Kidney epithelial cell (primary cell): ENCODE data around the gene PCLO. TPM values are rescaled to one million over a fixed set of nuclear protein-coding genes. Genes with fewer than 3 reads are reported as not detected.
A peak's percentile ranks its signal among the peaks of the same experiment; 100 is the strongest.
"Not testable (repeated sequence)": the region's sequence is repeated elsewhere in the genome, so short reads cannot be mapped to it uniquely, and the experiment has no call there.

Source experiments
- DNase-seq: peaks from one replicate; pipeline ENCODE4 v3.0.0-alpha.2; 2010; ENCODE audit warnings: low read depth
- H3K27me3 ChIP-seq: 2 replicates; pipeline ENCODE4 v1.6.0; 2011; ENCODE audit warnings: low read length; ENCODE audit not compliant: control insufficient read depth, insufficient read depth
- H3K36me3 ChIP-seq: 2 replicates; pipeline ENCODE4 v1.5.1; 2011; ENCODE audit warnings: low read length; ENCODE audit not compliant: control insufficient read depth, insufficient read depth
- H3K4me3 ChIP-seq: 2 replicates; pipeline ENCODE4 v1.5.1; 2011; ENCODE audit warnings: low read depth, mild to moderate bottlenecking, control low read depth, low read length
- total RNA-seq: library from RNA; depleted of rRNA; stranded (reverse); fragments of >200 nt; gene quantifications from 2 replicates; pipeline ENCODE4 v1.2.3, GENCODE V29; 2015
- TF ChIP-seq, protein P1 (sequence below): IDR thresholded peaks from 2 replicates; pipeline ENCODE4 v1.5.1; 2011; ENCODE audit warnings: mild to moderate bottlenecking, moderate library complexity, low read length, control low read depth, inconsistent platforms; ENCODE audit not compliant: insufficient read depth, poor library complexity, severe bottlenecking

The PCLO gene
- total RNA-seq, 1 donor from 2014 or later = 4.7 TPM

DNA sequence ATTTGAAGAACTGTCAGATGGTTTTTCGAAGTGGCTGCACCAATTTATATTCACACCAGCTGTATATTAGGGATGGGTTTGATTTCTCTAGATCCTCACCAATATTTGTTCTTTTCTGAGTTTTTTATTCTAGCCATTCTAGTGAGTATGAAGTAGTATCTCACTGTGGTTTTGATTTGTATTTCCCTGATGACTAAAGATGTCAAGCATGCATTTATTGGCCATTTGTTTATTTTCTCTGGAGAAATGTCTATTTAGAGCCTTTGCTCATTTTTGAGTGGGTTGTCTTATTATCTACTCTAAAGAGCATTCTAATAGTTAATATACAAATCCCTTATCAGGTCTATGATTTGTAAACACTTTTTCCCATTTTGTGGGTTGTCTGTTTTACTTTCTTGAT is 123.9 kb downstream of the PCLO start:
- no peak overlapping the region for H3K4me3 ChIP-seq
- H3K27me3 ChIP-seq = no peaks in the 10 kb centered on the region
- no peak for DNase-seq
- H3K36me3 ChIP-seq = no peaks in the 10 kb centered on the region
- TF ChIP-seq, protein P1, sequence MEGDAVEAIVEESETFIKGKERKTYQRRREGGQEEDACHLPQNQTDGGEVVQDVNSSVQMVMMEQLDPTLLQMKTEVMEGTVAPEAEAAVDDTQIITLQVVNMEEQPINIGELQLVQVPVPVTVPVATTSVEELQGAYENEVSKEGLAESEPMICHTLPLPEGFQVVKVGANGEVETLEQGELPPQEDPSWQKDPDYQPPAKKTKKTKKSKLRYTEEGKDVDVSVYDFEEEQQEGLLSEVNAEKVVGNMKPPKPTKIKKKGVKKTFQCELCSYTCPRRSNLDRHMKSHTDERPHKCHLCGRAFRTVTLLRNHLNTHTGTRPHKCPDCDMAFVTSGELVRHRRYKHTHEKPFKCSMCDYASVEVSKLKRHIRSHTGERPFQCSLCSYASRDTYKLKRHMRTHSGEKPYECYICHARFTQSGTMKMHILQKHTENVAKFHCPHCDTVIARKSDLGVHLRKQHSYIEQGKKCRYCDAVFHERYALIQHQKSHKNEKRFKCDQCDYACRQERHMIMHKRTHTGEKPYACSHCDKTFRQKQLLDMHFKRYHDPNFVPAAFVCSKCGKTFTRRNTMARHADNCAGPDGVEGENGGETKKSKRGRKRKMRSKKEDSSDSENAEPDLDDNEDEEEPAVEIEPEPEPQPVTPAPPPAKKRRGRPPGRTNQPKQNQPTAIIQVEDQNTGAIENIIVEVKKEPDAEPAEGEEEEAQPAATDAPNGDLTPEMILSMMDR = no peak

DNA sequence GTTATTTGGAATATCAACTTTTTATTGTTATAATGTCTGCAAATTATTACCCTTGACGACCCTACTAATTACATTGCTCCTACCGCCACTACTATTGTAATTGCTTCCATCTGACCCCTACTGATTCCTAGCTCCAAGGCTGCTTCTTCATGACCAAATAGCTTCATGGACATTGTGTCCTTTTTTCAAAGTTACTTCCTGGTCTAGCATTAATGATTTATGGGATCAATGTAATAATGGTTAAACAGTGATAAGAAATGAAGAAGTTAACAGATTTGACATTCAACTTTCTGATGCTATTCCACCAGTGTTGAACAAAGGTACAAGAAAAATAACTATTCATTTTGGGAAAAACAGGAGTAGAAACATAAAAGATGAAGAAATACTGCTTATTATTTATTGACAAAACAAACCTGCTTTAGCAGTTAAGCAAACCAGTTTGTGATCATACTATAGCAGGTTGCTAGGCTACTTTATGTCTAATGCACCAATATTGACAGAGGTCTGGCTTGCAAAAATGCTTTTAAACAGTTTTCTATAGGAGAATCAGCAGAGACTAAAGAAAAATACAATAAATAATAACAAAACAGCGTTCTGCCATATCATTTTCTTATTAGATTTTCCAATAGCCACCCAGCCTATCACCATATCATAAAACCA is 125.8 kb downstream of the PCLO start:
- TF ChIP-seq, protein P1 = no peak
- H3K4me3 ChIP-seq = no peak overlapping the region
- no peaks in the 10 kb centered on the region for H3K27me3 ChIP-seq
- H3K36me3 ChIP-seq = no peaks in the 10 kb centered on the region
- no peak for DNase-seq

DNA sequence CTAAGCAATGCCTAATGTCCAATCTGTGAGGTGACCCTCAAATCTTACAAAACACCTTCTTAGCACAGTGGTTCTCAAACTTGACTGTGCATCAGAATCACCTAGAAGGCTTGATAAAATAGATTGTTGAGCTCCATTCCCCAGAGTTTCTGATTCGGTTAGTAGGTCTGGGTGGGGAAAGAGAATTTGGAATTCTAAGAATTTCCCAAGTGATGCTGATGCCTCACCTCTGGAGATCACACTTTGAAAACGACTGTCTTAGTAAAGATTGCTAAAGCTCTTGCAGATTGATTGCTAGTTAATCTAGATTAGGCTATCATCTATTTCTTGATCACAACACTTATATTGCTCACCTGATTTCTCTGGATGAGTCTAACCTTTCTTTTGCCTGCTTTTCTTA is 126.6 kb downstream of the PCLO start:
- no peaks in the 10 kb centered on the region for H3K27me3 ChIP-seq
- TF ChIP-seq, protein P1 = no peak
- DNase-seq = no peak

DNA sequence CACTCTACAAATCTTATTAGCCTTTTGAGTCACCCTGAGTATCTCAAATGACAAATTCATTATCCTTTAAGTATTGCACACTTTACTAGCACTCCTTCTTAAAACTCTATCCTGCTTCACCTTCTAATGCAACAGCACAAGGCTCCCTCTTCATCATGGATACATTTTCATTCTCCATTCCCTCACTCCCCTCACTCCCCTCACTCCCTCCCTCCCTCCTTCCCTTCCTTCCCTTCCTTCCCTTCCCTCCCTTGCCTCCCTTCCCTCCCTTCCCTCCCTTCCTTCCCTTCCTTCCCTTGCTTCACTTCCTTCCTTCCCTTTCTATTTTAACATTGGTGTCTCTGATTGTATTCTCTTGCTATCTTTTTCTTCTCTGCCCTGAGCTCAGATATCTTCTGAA is 130.5 kb downstream of the PCLO start:
- Histone ChIP-seq H3K4me3 (no peak overlapping the region), H3K27me3 (no peaks in the 10 kb centered on the region), H3K36me3 (no peaks in the 10 kb centered on the region)
- no peak for DNase-seq
- TF ChIP-seq, protein P1 = no peak

More for the DNA sequence above, 126.6 kb downstream of the PCLO start:
- H3K4me3 ChIP-seq = no peak overlapping the region
- H3K36me3 ChIP-seq = no peaks in the 10 kb centered on the region

DNA sequence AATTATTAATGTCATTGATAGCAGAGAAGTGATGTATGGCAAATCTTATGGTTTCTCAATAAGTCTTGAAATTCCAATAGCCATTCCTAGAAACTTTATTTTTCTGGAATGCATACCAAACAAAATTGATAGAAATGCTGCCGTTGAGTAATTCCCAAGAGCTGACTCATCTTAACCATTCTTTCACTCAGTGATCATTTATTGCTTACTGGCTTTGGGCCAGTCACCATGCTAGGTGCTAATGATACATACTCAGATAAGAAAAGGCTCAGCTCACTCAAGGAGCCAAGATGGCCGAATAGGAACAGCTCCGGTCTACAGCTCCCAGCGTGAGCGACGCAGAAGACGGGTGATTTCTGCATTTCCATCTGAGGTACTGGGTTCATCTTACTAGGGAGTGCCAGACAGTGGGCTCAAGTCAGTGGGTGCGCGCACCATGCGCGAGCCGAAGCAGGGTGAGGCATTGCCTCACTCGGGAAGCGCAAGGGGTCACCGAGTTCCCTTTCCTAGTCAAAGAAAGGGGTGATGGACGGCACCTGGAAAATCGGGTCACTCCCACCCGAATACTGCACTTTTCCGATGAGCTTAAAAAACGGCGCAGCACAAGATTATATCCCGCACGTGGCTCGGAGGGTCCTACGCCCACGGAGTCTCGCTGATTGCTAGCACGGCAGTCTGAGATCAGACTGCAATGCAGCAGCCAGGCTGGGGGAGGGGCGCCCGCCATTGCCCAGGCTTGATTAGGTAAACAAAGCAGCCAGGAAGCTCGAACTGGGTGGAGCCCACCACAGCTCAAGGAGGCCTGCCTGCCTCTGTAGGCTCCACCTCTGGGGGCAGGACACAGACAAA is 138.6 kb downstream of the PCLO start:
- H3K36me3 ChIP-seq, H3K4me3 ChIP-seq: not testable (repeated sequence)
- DNase-seq = peak; percentile 38

DNA sequence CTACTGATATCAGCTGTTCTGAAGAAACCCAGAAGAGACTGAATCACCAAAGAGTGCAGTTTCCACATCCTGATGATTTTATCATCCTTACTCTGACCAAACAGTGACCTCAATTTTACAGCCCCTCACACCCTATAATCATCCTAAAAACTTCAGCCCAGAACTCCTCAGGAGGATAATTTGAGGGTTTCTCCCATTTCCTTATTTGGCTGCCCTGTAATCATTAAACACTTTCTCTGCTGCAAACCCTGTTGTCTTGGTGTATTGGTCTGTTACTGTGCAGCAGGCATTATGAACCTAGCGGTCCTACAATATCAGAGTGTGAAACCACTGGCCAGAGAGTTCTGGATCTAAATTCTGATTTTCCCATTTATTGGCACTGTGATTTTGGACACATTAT is 141.7 kb downstream of the PCLO start:
- H3K4me3 ChIP-seq = no peak overlapping the region
- TF ChIP-seq, protein P1 = no peak
- no peak for DNase-seq

More for the DNA sequence above, 138.6 kb downstream of the PCLO start:
- H3K27me3 ChIP-seq = not testable (repeated sequence)

More for the DNA sequence above, 141.7 kb downstream of the PCLO start:
- H3K36me3 ChIP-seq = no peaks in the 10 kb centered on the region
- H3K27me3 ChIP-seq = no peaks in the 10 kb centered on the region
